Measurements from ENCODE around the gene NDUFB3. TPM values are rescaled to one million over a fixed set of nuclear protein-coding genes. Genes with fewer than 3 reads are reported as not detected.

Gene NDUFB3
- 40.9 and 99.6 TPM in 2 replicates for total RNA-seq

GRCh38 chr2:201071479-201072200, at the start of gene NDUFB3, which contains the start of gene HYCC2:
Gene NDUFB3 (plus strand): TSS chr2:201072001. CDS start chr2:201078883, 6,882 bp downstream.
Gene HYCC2 (minus strand): TSS chr2:201071671. CDS start chr2:201024009, 47,662 bp downstream.

GRCh38 chr2:201116115-201116958, 44.5 kb downstream of the NDUFB3 start, which contains the start of gene CFLAR:
Gene CFLAR (plus strand): TSS chr2:201116164. CDS start chr2:201129866, 13,702 bp downstream.

Other genes starting within 250 kb of the NDUFB3 start
- gene CLK1, start 207.3 kb upstream of the NDUFB3 start, total RNA-seq = 62.4 and 75.3 TPM in 2 replicates
- 51.9 and 57.6 TPM in 2 replicates for gene PPIL3, start 182.9 kb upstream of the NDUFB3 start, total RNA-seq
- 17.2 and 25.2 TPM in 2 replicates for gene NIF3L1, start 182.6 kb upstream of the NDUFB3 start, total RNA-seq
- gene ORC2, start 108.3 kb upstream of the NDUFB3 start, total RNA-seq = 9.9 and 17.6 TPM in 2 replicates
- 8.3 and 12.8 TPM in 2 replicates for gene HYCC2, start 330 bp upstream of the NDUFB3 start, total RNA-seq
- gene CFLAR, start 44.2 kb downstream of the NDUFB3 start, total RNA-seq = 74.6 and 107 TPM in 2 replicates
- gene CASP10, start 111.1 kb downstream of the NDUFB3 start, total RNA-seq = 6.1 and 11.6 TPM in 2 replicates
- 22.0 and 37.1 TPM in 2 replicates for gene CASP8, start 188.5 kb downstream of the NDUFB3 start, total RNA-seq